Epithelial cell of proximal tubule (primary cell): ENCODE results near the gene DBNL. TPM values are rescaled to one million over a fixed set of nuclear protein-coding genes. Genes with fewer than 3 reads are reported as not detected.

Experiments
- DNase-seq: peaks from one replicate; pipeline ENCODE4 v3.0.0-alpha.2; 2011; ENCODE audit warnings: low read depth
- H3K4me3 ChIP-seq: 2 replicates; pipeline ENCODE4 v1.5.1; 2011; ENCODE audit warnings: low read depth, mild to moderate bottlenecking, low read length
- CTCF ChIP-seq: conservative IDR thresholded peaks from 2 replicates; pipeline ENCODE4 v1.5.1; 2012; ENCODE audit warnings: low read depth, mild to moderate bottlenecking, low read length
- total RNA-seq: library from RNA; depleted of rRNA; stranded (reverse); fragments of >200 nt; gene quantifications from 2 replicates; pipeline ENCODE4 v1.2.3, GENCODE V29; 2015

DBNL gene
- total RNA-seq, 1 donor from 2014 or later = 97.7 TPM

GRCh38 chr7:44107116-44107960 is 62.8 kb downstream of the DBNL start:
- no peak for TF ChIP-seq CTCF
- no peak for DNase-seq
- H3K4me3 ChIP-seq = no peak overlapping the region

GRCh38 chr7:44107961-44108767 is 63.7 kb downstream of the DBNL start:
- no peak for TF ChIP-seq CTCF
- no peak overlapping the region for H3K4me3 ChIP-seq
- DNase-seq = no peak

GRCh38 chr7:44108768-44109750 is 64.6 kb downstream of the DBNL start:
- TF ChIP-seq CTCF = peak; percentile 3
- no peak overlapping the region for H3K4me3 ChIP-seq
- DNase-seq = no peak

GRCh38 chr7:44109991-44110390 is 65.5 kb downstream of the DBNL start:
- no peak overlapping the region for H3K4me3 ChIP-seq

GRCh38 chr7:44110719-44111635 is 66.5 kb downstream of the DBNL start:
- no peak overlapping the region for H3K4me3 ChIP-seq
- no peak for TF ChIP-seq CTCF
- DNase-seq = no peak

More at GRCh38 chr7:44109991-44110390, 65.5 kb downstream of the DBNL start:
- no peak for TF ChIP-seq CTCF
- DNase-seq = no peak

Other genes starting within 250 kb of the DBNL start
- gene MRPS24, start 175.2 kb upstream of the DBNL start, total RNA-seq = 156 and 225 TPM in 2 replicates
- gene URGCP, start 138.1 kb upstream of the DBNL start, total RNA-seq = 17.6 and 17.7 TPM in 2 replicates
- 22.5 and 26.7 TPM in 2 replicates for gene UBE2D4, start 118.3 kb upstream of the DBNL start, total RNA-seq
- gene SPDYE1, start 46.8 kb upstream of the DBNL start, total RNA-seq = not detected in 2 replicates
- gene PGAM2, start 20.9 kb downstream of the DBNL start, total RNA-seq = not detected in 2 replicates
- 8.0 and 19.1 TPM in 2 replicates for gene POLM, start 37.8 kb downstream of the DBNL start, total RNA-seq
- 37.3 and 78.4 TPM in 2 replicates for gene AEBP1, start 59.6 kb downstream of the DBNL start, total RNA-seq
- 92.7 and 160 TPM in 2 replicates for gene POLD2, start 78.8 kb downstream of the DBNL start, total RNA-seq
- not detected in 2 replicates for gene MYL7, start 96.6 kb downstream of the DBNL start, total RNA-seq
- gene GCK, start 144.7 kb downstream of the DBNL start, total RNA-seq = 1.0 and 2.2 TPM in 2 replicates
- 79.3 and 111 TPM in 2 replicates for gene YKT6, start 156.3 kb downstream of the DBNL start, total RNA-seq